Measurements from ENCODE around the gene ACCSL.

Gene ACCSL

DNA sequence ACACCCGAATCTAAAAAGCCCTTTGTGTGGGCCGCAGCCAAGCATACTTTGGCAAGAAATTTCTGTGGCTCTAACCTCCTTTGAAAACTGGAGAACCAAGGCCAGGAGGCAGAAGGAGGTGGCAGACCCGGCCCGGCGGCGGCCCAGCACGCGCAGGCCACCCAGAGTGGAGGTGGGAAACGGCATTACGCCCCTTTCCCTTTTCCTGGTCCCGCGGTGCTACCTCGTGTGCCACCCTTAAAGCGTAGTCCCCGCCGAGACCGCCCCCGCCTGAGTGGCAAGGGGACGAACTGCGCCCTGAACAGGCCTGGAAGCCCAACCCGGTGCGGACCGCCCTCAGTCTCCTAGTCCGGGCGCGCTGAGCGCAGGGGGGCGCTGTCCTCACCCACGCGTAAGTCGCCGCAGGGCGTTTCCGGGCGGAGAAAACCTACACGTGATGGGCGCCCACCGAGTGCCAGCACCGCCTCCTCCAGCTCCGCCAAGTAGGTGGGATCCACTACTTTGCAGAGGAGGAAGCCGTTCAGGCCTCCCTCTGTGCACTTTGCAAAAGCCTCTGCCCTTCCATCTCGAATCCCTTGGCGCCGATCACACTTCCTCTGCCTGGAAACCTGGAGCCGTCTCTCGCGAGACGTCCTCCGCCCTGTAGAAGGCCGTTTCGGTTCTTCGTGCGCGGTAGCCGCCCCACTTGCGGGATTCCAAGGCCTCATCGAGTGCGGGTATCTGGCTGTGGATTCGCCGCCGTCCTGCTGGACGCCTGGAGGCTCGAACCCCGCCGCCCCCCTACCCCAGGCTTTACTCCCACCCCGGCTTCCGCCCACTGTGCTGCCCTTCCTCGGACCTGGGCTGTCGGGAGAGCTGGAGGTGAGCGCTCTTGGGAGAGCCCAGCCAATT, 18.3 kb downstream of the ACCSL start, which contains the start of gene ACCS:
TSS of gene ACCS (plus strand) at position 430 of the 891 bp plus-strand sequence. CDS start 1,358 bp downstream, outside the sequence.
- DNase-seq = peak; percentile 63

DNA sequence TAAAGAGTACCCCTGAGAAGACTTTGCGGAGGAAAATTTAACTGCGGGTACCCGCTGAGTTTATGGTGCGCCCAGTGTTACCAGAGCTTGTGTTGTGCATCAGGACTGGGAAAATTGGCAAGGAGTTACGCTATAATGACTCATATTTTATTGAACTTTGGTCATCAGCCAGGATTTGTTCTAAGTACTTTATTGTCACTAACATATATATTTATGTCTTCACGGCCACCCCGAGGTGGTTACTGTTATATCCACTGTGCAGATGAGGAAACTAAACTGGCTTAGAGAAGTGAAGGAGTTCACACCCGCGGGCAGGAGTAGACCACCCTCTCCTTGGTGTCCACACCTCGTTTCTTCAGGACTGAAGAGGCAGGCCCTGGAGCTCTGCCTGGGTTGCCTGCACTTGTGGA, 19.0 kb downstream of the ACCSL start:
- DNase-seq = no peak

DNA sequence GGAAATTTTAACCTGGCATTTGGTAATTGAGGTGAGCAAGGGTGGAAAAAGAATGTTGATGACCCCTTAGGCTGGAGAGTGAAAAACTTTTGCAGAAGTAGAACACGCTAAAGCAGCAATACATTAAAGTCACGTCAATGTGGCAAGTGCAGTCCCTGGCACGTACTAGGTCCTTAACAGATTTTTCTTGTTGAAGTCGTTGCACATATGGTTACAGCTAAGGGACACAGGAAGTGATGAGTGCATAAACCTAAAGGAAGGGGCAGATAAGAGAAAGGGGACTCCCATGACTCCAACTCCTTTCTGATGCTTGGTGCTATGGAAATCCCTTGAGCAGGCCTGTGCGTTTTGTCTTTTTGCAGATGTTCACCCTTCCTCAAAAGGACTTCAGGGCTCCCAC, 19.5 kb downstream of the ACCSL start:
- DNase-seq = no peak

DNA sequence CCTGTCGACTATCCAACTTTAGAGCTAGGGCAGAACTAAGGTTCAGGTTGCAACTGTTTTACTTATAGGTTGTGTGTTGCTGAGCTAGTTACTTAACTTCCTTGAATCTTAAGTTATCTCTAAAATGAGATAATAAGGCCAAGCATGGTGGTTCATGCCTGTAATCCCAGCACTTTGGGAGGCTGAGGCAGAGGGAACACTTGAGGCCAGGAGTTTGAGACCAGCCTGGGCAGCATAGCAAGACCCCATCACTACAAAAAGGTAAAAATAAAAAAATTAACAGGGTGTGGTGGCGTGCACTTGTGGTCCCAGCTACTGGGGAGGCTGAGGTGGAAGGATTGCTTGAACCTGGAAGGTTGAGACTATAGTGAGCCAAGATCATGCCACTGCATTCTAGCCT, 20.4 kb downstream of the ACCSL start:
- no peak for DNase-seq

DNA sequence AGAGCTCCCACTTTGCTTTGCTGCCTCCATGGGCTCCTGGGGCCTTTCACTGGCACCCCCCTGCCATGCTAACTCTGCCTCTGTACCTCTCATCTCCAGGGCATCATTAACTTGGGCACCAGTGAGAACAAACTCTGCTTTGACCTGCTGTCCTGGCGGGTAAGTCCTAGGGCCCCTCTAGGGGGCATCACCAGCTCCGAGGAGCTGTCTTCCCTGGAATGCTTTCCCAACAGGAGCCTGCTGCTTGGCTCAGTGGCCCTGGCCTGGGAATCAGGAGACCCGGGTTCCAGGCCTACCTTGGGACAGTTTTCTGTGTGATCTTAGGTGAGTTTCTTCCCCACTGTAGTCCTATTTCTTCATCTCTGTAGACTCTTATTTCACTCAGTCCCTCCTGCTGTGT, 23.4 kb downstream of the ACCSL start:
- no peak for DNase-seq

DNA sequence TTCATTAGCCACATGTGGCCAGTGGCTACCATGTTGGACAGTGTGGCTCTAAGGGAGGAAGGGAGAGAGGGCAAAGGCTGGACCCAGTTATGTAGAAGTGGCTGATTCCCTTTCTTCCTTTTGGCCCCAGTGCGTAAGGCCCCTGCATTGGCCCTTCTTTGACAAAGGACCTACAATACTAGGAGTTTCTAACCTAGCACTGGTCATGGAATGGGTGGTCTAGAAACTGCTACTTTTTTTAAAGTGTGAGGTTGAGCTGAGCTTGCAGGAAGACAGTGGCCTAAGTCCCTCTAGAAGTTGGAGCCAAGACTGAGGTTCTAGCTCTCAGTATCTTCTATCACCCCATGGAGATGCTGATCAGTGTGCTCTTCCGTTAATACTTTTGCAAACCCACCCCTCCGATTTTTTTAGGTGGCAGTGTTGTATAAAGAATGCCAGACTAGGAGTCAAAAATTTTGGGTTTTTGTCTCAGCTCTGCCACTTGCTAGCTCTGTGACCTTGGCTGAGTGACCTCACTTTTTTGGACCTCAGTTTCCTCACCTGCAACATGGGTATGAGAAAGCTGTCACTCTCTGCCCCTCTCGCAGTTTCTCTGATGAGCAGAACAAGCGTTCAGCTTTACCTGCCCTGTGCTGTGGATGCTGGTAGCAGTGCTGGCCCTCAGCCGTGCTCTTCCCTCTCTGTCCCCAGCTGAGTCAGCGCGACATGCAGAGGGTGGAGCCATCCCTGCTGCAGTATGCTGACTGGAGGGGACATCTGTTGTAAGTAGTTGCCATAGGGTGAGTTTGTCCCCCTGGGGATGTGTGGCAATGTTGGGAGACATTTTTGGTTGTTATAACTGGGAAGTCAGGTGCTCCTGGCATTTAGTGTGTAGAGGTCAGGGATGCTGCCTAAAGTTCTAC, 25.2 kb downstream of the ACCSL start:
- no peak for DNase-seq

DNA sequence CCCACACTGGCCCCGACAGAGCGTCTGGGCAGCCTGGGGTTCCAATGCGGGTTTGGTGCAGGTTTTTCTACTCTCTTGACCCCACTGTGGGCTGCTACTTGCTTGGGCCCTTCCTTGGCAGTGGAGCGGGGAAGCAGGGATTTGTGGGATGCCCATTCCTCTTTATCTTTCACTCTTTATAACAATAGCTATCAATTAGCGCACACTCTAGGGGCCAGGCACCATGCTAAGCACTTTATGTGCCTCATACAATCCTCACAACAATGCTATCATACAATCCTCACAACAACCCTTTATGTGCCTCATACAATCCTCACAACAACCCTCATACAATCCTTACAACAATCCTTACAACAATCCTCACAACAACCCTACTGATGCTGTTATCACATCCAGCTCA, 31.0 kb downstream of the ACCSL start:
- DNase-seq = no peak

DNA sequence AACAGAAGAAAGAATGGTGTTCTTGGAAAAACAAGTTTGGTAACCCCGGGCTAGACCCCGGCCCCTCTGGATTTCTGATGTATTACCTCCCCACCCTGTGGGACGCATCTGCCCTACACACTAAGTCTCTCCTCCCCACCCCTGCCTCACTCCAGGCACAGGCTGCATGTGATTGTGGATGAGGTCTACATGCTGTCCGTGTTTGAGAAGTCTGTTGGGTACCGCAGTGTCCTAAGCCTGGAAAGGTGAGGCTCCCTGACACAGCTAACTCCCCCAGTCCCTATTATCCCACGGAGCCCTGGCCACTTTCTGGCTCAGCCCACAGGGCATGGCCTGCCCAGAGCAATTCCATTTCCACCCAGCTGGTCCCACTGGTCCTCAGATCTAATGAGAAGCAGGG, 31.6 kb downstream of the ACCSL start:
- no peak for DNase-seq

DNA sequence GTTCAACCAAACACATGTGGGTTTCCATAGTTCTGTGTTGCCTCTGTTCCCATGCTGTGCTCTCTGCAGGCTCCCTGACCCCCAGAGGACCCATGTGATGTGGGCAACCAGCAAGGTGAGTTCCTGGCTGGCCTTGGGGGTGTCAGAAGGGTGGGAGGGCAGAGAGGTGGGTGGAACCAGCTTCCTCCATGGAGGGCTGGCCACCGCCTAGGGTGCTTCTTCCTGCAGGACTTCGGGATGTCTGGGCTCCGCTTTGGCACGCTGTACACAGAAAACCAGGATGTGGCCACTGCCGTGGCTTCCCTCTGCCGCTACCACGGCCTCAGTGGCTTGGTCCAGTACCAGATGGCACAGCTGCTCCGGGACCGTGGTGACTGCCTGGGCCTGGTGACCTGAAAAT, 33.2 kb downstream of the ACCSL start:
- no peak for DNase-seq

DNA sequence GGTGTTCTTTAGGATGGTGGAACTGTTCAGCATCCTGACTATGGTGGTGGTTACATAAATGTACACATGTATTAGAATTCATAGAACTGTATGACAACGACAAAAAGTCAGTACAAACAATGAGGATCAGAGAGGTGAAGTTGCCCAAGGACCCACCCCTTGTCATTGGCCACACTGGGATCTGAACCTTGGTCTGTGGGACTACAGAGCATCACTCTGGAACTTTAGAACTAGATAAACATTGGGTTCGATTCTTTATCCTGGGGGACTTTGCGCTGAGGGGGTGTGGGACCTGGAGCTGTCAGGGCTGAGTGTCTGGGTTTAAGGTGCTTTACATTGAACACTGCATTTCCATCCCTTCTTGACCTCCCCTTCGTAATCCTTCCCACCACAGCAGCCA, 34.9 kb downstream of the ACCSL start:
- no peak for DNase-seq

DNA sequence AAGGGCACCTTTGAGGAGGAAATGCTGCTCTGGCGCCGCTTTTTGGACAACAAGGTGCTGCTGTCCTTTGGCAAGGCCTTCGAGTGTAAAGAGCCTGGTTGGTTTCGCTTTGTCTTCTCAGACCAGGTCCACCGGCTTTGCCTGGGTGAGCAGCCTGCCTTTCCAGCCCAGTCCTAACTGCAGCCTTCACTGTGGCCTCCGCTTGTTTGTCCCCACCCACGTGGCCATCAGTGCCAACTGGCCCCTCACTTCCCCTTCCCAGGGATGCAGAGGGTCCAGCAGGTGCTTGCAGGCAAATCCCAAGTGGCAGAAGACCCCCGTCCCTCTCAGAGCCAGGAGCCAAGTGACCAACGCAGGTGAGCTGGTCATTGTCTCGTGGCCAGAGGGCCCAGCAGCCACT, 35.7 kb downstream of the ACCSL start:
- no peak for DNase-seq

DNA sequence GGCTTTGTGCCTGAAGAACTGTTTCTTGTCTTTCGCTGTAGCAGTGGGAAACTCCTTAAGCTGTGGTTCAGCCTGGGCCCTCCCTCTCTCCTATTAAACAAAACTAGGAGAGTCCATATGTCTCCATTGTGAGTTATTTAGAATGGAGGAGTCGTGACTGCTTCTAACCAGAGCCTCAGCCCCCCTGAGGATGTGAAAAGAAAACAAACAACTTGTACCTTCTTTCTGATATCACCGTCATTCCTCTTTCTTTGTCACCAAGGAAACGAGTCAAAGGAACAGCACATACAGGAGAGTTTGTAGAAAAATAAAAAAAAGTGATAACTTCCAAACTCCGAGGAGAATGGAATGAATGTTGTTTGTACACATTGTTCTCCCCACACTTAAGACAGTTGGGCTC, 36.1 kb downstream of the ACCSL start:
- no peak for DNase-seq

DNA sequence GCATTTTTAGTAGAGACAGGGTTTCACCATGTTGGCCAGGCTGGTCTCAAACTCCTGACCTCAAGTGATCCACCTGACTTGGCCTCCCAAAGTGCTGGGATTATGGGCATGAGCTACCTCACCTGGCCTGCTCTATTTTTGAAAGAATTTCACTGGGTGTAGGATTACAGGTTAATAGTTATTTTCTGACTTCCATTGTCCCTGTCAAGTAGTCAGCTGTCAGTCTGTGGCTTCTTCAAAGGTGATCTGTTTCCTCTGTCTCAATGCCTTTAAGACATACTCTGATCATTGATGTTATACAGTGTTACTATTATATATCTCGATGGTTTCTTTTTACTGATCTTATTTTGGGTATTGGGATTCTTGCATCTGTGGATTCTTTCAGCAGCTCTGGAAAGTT, 37.5 kb downstream of the ACCSL start:
- DNase-seq = no peak

DNA sequence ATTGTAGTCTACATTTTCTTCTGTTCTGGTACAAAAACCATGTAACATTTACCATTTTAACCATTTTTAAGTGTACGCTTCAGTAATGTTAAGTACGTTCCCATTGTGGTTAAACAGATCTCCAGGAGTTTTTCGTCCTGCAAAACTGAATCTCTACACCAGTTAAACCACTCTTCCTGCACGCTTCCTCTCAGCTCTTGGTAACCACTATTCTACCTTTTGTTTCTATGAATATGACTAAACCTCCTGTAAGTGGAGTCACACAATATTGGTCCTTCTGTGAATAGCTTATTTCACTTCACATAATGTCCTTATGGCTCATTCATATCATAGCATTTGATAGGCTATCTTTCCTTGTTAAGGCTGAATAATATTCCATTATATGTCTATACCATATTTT, 40.6 kb downstream of the ACCSL start:
- DNase-seq = no peak

DNA sequence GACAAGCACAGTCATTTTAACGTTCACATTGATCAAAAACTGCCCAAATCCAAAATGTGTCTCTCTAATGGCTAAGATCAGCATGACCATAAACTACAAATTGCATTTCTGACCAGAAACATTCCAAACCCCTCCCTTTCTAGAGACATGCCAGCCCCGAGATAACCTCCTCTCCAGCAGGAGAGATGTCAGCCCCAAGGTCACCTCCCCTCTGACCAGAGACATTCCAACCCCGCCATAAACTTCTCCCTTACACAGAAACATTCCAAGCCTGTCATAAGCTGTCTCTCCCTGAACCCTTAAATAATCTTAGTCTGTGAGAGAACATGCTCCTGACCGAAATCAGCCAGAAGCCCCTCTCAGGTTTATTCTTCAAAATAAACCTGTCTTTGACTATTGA, 41.1 kb downstream of the ACCSL start:
- DNase-seq = no peak

DNA sequence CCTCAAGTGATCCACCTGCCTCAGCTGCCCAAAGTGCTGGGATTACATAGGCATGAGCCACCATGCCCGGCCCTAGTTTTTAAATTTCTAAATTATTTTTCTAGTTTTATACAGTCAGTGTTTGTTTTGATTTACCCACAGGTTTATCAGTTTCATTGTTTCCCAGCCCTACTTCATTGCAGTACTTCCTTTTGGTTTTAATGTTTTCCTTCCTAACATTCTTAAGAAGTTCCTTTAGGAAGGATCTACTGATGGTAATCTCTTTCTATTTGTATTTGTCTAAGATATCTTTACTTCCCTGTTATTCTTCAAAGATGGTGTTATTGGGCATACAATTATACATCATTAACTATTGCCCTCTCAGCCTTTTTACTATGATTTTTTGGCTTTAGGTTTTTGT, 42.8 kb downstream of the ACCSL start:
- DNase-seq = no peak

DNA sequence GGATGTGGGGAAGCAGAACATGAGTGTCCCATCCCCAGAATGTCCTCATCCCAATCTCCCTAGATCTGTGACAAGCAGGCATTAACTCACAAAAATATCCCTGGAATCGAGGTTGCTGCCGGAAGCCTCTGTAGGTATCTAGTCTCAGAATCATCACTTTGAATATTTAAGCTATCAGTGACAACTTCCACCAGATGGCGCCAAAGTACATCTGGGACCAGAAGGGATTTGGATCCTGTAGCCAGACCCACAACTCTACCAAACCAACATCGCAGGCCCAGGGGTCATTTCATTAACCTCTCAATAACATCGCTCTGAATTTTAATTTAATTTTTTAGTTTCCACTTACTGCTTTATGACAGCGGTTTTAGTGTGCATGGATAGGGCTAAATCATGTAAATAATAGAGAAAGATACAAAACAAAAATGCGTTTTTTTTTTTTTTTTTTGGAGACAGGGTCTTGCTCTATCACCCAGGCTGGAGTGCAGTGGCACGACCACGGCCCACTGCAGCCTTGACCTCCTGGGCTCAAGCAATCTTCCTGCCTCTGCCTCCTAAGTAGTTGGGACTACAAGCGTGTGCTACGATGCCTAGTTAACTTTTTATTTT, 46.6 kb downstream of the ACCSL start:
- peak in 1 of 2 experiments; percentile 74 for DNase-seq

DNA sequence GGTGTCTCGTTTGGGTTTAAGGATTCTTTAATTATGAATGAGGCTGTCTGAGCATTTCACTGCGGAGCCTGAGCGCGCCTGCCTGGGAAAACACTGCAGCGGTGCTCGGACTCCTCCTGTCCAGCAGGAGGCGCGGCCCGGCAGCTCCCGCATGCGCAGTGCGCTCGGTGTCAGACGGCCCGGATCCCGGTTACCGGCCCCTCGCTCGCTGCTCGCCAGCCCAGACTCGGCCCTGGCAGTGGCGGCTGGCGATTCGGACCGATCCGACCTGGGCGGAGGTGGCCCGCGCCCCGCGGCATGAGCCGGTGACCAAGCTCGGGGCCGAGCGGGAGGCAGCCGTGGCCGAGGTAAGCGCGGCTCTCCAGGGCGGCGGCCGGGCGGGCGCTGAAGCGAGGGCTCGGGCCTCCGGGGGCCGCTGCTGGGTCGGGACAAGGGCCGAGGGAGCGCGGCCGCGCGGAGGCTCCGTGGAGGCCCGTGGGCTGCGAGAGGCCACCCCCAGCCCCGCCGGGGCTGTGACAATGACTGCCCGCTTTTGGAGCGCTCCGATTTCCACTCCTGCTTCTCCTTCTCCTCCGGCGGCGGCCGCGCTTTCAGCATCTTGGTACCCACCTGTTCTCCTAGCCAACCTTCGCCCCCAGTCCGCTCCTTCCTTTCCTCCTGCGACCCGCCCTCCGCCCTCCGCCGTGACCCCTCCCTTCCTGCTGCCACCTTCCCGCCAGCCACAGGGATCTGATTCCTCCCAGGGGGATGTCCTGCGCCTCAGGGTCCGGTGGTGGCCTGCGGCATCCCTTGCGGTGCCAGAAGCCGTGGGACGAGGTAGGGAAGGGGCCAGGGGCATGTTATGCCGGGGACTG, 48.0 kb downstream of the ACCSL start, which contains the start of gene EXT2:
TSS of gene EXT2 (plus strand) at position 173 of the 854 bp plus-strand sequence. CDS start 12,035 bp downstream, outside the sequence.
- DNase-seq = peak in 1 of 2 experiments; percentile 52

DNA sequence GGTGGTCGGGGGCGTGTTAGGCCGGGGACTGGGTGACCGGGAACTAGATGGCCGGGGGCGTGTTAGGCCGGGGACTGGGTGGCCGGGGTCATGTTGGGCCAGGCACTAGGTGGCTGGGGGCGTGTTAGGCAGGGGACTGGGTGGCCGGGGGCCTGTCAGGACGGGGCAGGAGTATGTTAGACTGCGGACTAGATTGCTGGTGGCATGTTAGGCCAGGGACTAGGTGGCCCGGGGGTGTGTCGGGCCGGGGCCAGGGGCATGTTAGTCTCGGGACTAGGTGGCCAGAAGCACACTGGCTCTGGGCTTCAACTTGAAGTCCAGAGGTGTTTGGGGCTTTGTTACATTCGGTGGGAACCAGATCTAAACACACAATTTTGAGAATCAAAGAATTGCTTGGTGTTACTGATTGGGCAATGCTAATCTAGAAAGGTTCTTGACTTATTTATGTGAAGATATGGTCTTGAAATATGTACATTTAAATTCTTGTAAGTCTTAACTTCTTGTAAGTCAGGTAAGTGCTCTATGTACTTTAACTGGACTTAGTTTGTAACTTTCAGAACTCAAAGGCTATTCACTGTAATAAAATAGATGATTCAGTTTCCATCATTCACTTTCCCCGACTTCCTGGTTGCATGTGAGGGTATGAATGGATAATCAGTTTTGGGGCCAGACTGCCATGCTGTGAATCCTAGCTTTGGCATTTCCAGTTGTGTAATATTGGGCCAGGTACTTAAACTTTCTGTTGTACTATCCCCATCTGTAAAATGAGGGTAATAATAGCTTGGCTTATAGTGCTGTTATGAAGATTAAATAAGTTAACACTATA, 48.8 kb downstream of the ACCSL start:
- no peak for DNase-seq

DNA sequence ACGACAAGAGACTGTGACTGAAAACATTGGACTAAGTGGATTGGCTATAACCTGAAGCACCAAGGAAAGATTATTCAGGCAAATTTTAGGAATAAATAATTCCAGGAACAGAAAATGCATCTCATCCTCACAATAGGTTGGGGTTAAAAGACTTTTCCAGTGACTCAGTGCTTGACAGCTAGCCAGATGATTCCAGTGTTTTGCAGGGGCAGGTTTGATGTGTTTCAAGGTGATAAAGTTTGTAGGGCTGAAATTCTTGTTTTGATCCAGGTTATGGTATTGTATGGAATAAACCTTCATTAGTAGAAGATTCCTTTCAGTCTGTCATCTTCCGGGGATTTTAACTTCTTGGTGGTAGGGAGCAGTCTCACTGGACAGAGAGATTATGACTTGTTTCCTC, 50.0 kb downstream of the ACCSL start:
- DNase-seq = no peak

DNA sequence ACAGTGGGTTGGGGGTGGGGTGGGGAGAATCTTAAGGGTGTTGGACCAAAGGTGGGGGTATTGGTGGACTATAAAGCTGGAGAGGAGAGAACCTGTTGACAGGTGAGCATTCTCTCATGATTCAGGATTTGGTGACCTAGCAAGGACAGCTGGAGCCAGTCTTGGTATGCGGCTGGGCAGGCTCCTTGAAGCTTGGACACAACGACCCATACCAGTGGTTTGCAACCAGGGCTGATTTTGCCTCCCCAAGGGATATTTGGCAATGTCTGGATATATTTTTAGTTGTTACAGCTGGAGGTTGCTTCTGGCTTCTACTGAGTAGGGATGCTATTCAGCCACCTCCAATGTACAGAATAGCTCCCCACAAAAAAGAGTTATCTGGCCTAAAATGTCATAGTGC, 53.3 kb downstream of the ACCSL start:
- no peak for DNase-seq

All from cerebellar nuclear complex (tissue), 1 donor.